Measurements from ENCODE around the gene GABPA.

DNA sequence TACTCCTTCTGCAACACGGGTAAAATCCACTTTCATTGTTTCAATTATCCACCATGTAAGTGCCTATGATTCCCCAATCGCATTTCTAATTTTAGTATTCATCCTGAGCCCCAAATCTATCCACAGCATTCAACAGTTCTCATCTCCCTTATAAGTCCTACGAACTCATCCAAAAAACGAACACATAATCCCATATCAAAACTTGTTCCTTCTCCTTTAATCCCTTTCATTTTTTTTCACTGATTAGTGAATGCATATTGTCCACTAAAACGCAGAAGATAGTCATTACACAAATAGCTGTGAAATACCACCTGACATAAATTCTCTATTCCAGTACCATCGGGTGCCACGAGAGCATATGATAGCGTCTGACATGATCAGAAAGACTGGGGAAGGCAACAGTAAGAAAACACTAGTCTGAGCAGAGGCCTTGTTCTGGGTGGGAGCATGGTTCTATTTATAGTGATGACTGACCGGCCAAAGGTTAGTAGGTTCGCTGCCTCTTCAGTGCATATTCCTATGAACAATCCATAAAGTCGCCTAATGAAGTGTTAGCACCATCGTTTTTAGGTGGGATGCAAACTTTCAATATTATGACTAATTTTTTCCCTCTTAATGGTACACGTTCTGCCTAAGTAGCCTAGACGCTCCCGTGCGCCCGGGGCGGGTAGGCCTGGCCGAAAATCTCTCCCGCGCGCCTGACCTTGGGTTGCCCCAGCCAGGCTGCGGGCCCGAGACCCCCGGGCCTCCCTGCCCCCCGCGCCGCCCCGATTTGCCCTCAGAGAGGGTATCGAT lies 716 bp upstream of the GABPA start:
- TF ChIP-seq, protein P1, sequence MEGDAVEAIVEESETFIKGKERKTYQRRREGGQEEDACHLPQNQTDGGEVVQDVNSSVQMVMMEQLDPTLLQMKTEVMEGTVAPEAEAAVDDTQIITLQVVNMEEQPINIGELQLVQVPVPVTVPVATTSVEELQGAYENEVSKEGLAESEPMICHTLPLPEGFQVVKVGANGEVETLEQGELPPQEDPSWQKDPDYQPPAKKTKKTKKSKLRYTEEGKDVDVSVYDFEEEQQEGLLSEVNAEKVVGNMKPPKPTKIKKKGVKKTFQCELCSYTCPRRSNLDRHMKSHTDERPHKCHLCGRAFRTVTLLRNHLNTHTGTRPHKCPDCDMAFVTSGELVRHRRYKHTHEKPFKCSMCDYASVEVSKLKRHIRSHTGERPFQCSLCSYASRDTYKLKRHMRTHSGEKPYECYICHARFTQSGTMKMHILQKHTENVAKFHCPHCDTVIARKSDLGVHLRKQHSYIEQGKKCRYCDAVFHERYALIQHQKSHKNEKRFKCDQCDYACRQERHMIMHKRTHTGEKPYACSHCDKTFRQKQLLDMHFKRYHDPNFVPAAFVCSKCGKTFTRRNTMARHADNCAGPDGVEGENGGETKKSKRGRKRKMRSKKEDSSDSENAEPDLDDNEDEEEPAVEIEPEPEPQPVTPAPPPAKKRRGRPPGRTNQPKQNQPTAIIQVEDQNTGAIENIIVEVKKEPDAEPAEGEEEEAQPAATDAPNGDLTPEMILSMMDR (IDR thresholded peaks at IDR 0.05), result no peak
- TF ChIP-seq POLR2A (IDR thresholded peaks at IDR 0.05), result no peak

Data from vagina (tissue), 2 donors.